Esophagus squamous epithelium (tissue), 5 donors: ENCODE data around the gene LIME1. TPM values are rescaled to one million over a fixed set of nuclear protein-coding genes. Genes with fewer than 3 reads are reported as not detected.

Experiments used
- DNase-seq: peaks from one replicate; lab custom pipeline; 2025; lab: John Stamatoyannopoulos, UW
- H3K27ac ChIP-seq, 4 donors: fragments of 200-600 bp; sonication (generic); one replicate each; pipeline ENCODE4 v1.5.1; 2016 to 2019; ENCODE audit warnings: mild to moderate bottlenecking in 1 of 4
- H3K27me3 ChIP-seq, 4 donors: fragments of 200-600 bp; sonication (generic); 1 replicate in 3 of 4; 2 replicates in 1 of 4; pipeline versions ENCODE4 v1.5.1 to v1.6.0; 2017 to 2021; ENCODE audit warnings: antibody characterized with exemption in 1 of 4
- H3K36me3 ChIP-seq, 3 donors: fragments of 200-600 bp; sonication (generic); one replicate each; pipeline ENCODE4 v1.5.1; 2016 to 2019
- H3K4me1 ChIP-seq, 3 donors: fragments of 200-600 bp; sonication (generic); one replicate each; pipeline ENCODE4 v1.5.1; 2017 to 2019
- H3K4me3 ChIP-seq, 4 donors: fragments of 200-600 bp; sonication (generic); 1 replicate in 3 of 4; 2 replicates in 1 of 4; pipeline ENCODE4 v1.5.1; 2016 to 2019; ENCODE audit warnings: mild to moderate bottlenecking in 2 of 4, moderate library complexity in 1 of 4
- H3K9me3 ChIP-seq, 3 donors: fragments of 200-600 bp; sonication (generic); one replicate each; pipeline ENCODE4 v1.5.1; 2016 to 2019
- CTCF ChIP-seq, 6 experiments: fragments of 450-650 bp in 4 of 6; fragments of 200-600 bp in 2 of 6; sonication (generic) in 2 of 6; IDR thresholded peaks; one replicate each; pipeline ENCODE4 v1.5.1; 2016 to 2019; ENCODE audit warnings: antibody characterized with exemption in 6 of 6, mild to moderate bottlenecking in 4 of 6, moderate library complexity in 4 of 6
- POLR2A ChIP-seq, 4 donors: fragments of 450-650 bp; IDR thresholded peaks; one replicate each; pipeline ENCODE4 v1.6.1; 2017; ENCODE audit warnings: antibody characterized with exemption in 4 of 4, mild to moderate bottlenecking in 4 of 4, moderate library complexity in 3 of 4
- WGBS, 2 donors: methylation state at CpG; one replicate each; pipeline ENCODE4 v1.1.5; 2018; 5-methylcytosine and 5-hydroxymethylcytosine counted together
- intact Hi-C: fragments of 100-400 bp; cut with DNase I; formaldehyde crosslinking; loops from one replicate; pipeline ENCODE4 v1.15.0; 2022
- total RNA-seq, 4 donors: library from RNA; depleted of rRNA; stranded (reverse); fragments of >200 nt; gene quantifications; one replicate each; pipeline ENCODE4 v1.1.0, GENCODE V29; 2016
- donor health status: DM: yes; HTN: yes; CAD: no.

Gene LIME1
- total RNA-seq, 4 donors from 2014 or later = 10.9 to 22.3 (median 14.4) TPM

- no peaks in the 10 kb centered on the region for H3K27me3 ChIP-seq
- intact Hi-C loops = no loop called here
- WGBS, 2 donors = 37 to 56% methylated on average over 8 of the region's 8 CpGs
- no peak for DNase-seq
- no peaks in the 10 kb centered on the region for H3K9me3 ChIP-seq
- no peak overlapping the region for H3K27ac ChIP-seq
- H3K4me1 ChIP-seq = no peaks in the 10 kb centered on the region
- H3K36me3 ChIP-seq = no peaks in the 10 kb centered on the region
- TF ChIP-seq CTCF (IDR thresholded peaks at IDR 0.05) (no peak), POLR2A (IDR thresholded peaks at IDR 0.05) (no peak)
- H3K4me3 ChIP-seq = no peak overlapping the region
These were observed 20.2 kb downstream of the LIME1 start for GRCh38 chr20:63756648-63756991.

GRCh38 chr20:63758152-63758551 is 21.7 kb downstream of the LIME1 start:
- Histone ChIP-seq H3K27ac (no peak overlapping the region), H3K4me1 (no peaks in the 10 kb centered on the region), H3K27me3 (no peaks in the 10 kb centered on the region), H3K4me3 (no peak overlapping the region), H3K9me3 (no peaks in the 10 kb centered on the region), H3K36me3 (no peaks in the 10 kb centered on the region)
- TF ChIP-seq POLR2A (IDR thresholded peaks at IDR 0.05) = no peak
- TF ChIP-seq CTCF (IDR thresholded peaks at IDR 0.05) = no peak
- 93 to 97% methylated on average over 3 of the region's 7 CpGs for WGBS, 2 donors
- intact Hi-C loops = no loop called here
- no peak for DNase-seq

GRCh38 chr20:63759377-63759901 is 23.0 kb downstream of the LIME1 start:
- no peak overlapping the region for H3K4me3 ChIP-seq
- 77 to 85% methylated on average over 7 of the region's 7 CpGs for WGBS, 2 donors
- no peaks in the 10 kb centered on the region for H3K27me3 ChIP-seq
- H3K27ac ChIP-seq = no peak overlapping the region
- intact Hi-C loops = no loop called here
- H3K4me1 ChIP-seq = no peaks in the 10 kb centered on the region
- TF ChIP-seq CTCF (IDR thresholded peaks at IDR 0.05) (no peak), POLR2A (IDR thresholded peaks at IDR 0.05) (no peak)
- no peaks in the 10 kb centered on the region for H3K9me3 ChIP-seq
- DNase-seq = no peak
- no peaks in the 10 kb centered on the region for H3K36me3 ChIP-seq

GRCh38 chr20:63765082-63765873 is 28.8 kb downstream of the LIME1 start:
- intact Hi-C loops = no loop called here
- H3K36me3 ChIP-seq = peaks cover 0 to 33% (median 9%) of the 10 kb centered on the region in 3 donors
- WGBS, 2 donors = 88 to 91% methylated on average over 10 to 16 of the region's 16 CpGs
- no peak overlapping the region for H3K4me3 ChIP-seq
- no peak overlapping the region for H3K27ac ChIP-seq
- no peaks in the 10 kb centered on the region for H3K9me3 ChIP-seq
- TF ChIP-seq CTCF (IDR thresholded peaks at IDR 0.05) = no peak
- TF ChIP-seq POLR2A (IDR thresholded peaks at IDR 0.05) = no peak
- no peaks in the 10 kb centered on the region for H3K4me1 ChIP-seq
- DNase-seq = no peak
- H3K27me3 ChIP-seq = no peaks in the 10 kb centered on the region

- intact Hi-C loops = no loop called here
- Histone ChIP-seq H3K27ac (no peak overlapping the region), H3K4me3 (no peak overlapping the region), H3K4me1 (no peaks in the 10 kb centered on the region), H3K9me3 (no peaks in the 10 kb centered on the region), H3K27me3 (no peaks in the 10 kb centered on the region), H3K36me3 (peaks cover 0 to 33% (median 9%) of the 10 kb centered on the region in 3 donors)
- DNase-seq = no peak
- TF ChIP-seq CTCF (IDR thresholded peaks at IDR 0.05) (no peak), POLR2A (IDR thresholded peaks at IDR 0.05) (no peak)
- WGBS, 2 donors = 80 to 94% methylated on average over 7 of the region's 7 CpGs
These were observed 29.4 kb downstream of the LIME1 start for GRCh38 chr20:63765902-63766301.
